K562 (cell line): ENCODE measurements around the gene HK1. TPM values are rescaled to one million over a fixed set of nuclear protein-coding genes. Genes with fewer than 3 reads are reported as not detected.

ENCODE experiments used
- ATF7 ChIP-seq: fragments of 450-650 bp; IDR thresholded peaks from 2 replicates; pipeline ENCODE4 v1.7.1; 2014; ENCODE audit warnings: mild to moderate bottlenecking, moderate library complexity
- BRF1 ChIP-seq: IDR thresholded peaks from 3 replicates; pipeline ENCODE4 v1.6.1; 2011; ENCODE audit warnings: borderline replicate concordance, mild to moderate bottlenecking; ENCODE audit not compliant: insufficient read length; ENCODE audit errors: extremely low read depth
- CBFA2T2 ChIP-seq: fragments of 450-650 bp; conservative IDR thresholded peaks from 2 replicates; pipeline ENCODE4 v1.6.1; 2017; ENCODE audit warnings: mild to moderate bottlenecking
- CBX2 ChIP-seq: fragments of 200-600 bp; sonication (generic); IDR thresholded peaks from one replicate; pipeline ENCODE4 v1.6.1; 2012; ENCODE audit warnings: mild to moderate bottlenecking, low read length, inconsistent platforms; ENCODE audit not compliant: insufficient read depth, poor library complexity, severe bottlenecking
- ELF1 ChIP-seq: fragments of 200-800 bp; sonication (Bioruptor generic); IDR thresholded peaks from 2 replicates; pipeline ENCODE4 v1.6.1; 2016; ENCODE audit warnings: missing genetic modification characterization, missing compliant biosample characterization
- KLF16 ChIP-seq: IDR thresholded peaks from 2 replicates; pipeline ENCODE4 v1.6.1; 2016; ENCODE audit warnings: antibody characterized with exemption
- LARP7 ChIP-seq: fragments of 450-650 bp; IDR thresholded peaks from 2 replicates; pipeline ENCODE4 v1.6.1; 2016
- POLR2B ChIP-seq: fragments of 450-650 bp; IDR thresholded peaks from 2 replicates; pipeline ENCODE4 v1.6.1; 2018; ENCODE audit warnings: low read depth; ENCODE audit not compliant: partially characterized antibody
- PPARD ChIP-seq: fragments of 250-450 bp; sonication (Bioruptor Pico); IDR thresholded peaks from 2 replicates; pipeline ENCODE4 v1.8.0; 2022; ENCODE audit warnings: inconsistent platforms, mild to moderate bottlenecking, moderate library complexity
- PYGO2 ChIP-seq: fragments of 450-650 bp; IDR thresholded peaks from 2 replicates; pipeline ENCODE4 v1.6.1; 2016; ENCODE audit warnings: mild to moderate bottlenecking, missing genetic modification characterization, moderate library complexity, missing compliant biosample characterization
- RBBP5 ChIP-seq: fragments of 200-600 bp; sonication (generic); IDR thresholded peaks from 2 replicates; pipeline ENCODE4 v1.6.1; 2012; ENCODE audit warnings: borderline replicate concordance, mild to moderate bottlenecking, low read length, control low read depth, inconsistent platforms; ENCODE audit not compliant: insufficient read depth, poor library complexity, severe bottlenecking
- SMARCE1 ChIP-seq: fragments of 450-650 bp; IDR thresholded peaks from 2 replicates; pipeline ENCODE4 v1.7.1; 2016; ENCODE audit warnings: mild to moderate bottlenecking
- STAT5B ChIP-seq: fragments of 250-450 bp; sonication (Bioruptor Pico); IDR thresholded peaks from 2 replicates; pipeline ENCODE4 v1.8.0; 2021; ENCODE audit warnings: mild to moderate bottlenecking, inconsistent platforms
- TEAD1 ChIP-seq, 2 experiments: fragments of 450-650 bp in 1 of 2; sonication (generic) in 1 of 2; formaldehyde crosslinking; IDR thresholded peaks; 2 replicates each; pipeline versions ENCODE4 v1.4.0 to v1.8.0; 2020 to 2022; ENCODE audit warnings: mild to moderate bottlenecking in 2 of 2, missing genetic modification reagents in 1 of 2
- U2AF2 ChIP-seq: fragments of 200-400 bp; formaldehyde crosslinking; optimal IDR thresholded peaks from 2 replicates; pipeline ENCODE3; 2017; ENCODE audit warnings: low read depth, mild to moderate bottlenecking, low read length
- WHSC1 ChIP-seq: IDR thresholded peaks from one replicate; pipeline ENCODE4 v1.6.1; 2012; ENCODE audit warnings: low read length, control low read depth, inconsistent platforms
- ZNF212 ChIP-seq: fragments of 450-650 bp; formaldehyde crosslinking; IDR thresholded peaks from 2 replicates; pipeline ENCODE4 v1.4.0; 2020; ENCODE audit warnings: mild to moderate bottlenecking
- ZNF696 ChIP-seq: fragments of 250-450 bp; sonication (Bioruptor Pico); conservative IDR thresholded peaks from 2 replicates; pipeline ENCODE4 v1.4.0; 2020; ENCODE audit warnings: mild to moderate bottlenecking, moderate library complexity
- ZNF699 ChIP-seq: fragments of 250-450 bp; sonication (Bioruptor Pico); IDR thresholded peaks from 2 replicates; pipeline ENCODE4 v1.8.0; 2021; ENCODE audit warnings: mild to moderate bottlenecking, moderate library complexity; ENCODE audit not compliant: insufficient replicate concordance
- polyA plus RNA-seq, 8 experiments: library from polyadenylated mRNA; depleted of rRNA in 4 of 8; stranded (reverse) in 5 of 8; unstranded in 3 of 8; fragments of >200 nt; fragmentation: Nextera tagmentation in 2 of 8; fragmentation: Illumina TruSeq in 1 of 8; extraction: Ambion mirVana in 2 of 8; extraction: Trizol in 1 of 8; gene quantifications; 2 replicates each; pipeline versions ENCODE4 v1.2.1 to v1.2.3, GENCODE V29; 2011 to 2014; ENCODE audit warnings: inconsistent platforms in 1 of 8, missing spikeins in 1 of 8
- total RNA-seq, 7 experiments: library from RNA; depleted of rRNA in 6 of 7; stranded (reverse); fragments of >200 nt in 6 of 7; fragmentation: Illumina TruSeq in 2 of 7; extraction: Trizol in 2 of 7; gene quantifications; 2 replicates each; pipeline versions ENCODE4 v1.2.1 to v1.2.3, GENCODE V29; 2011 to 2021; ENCODE audit warnings: low replicate concordance in 1 of 7
- TF ChIP-seq, protein P1 (sequence below): sonication (generic); formaldehyde crosslinking; IDR thresholded peaks from 2 replicates; pipeline ENCODE4 v1.8.0; 2023; ENCODE audit warnings: mild to moderate bottlenecking, missing genetic modification reagents
- TF ChIP-seq, protein P2 (sequence below): sonication (generic); formaldehyde crosslinking; IDR thresholded peaks from 2 replicates; pipeline ENCODE4 v1.8.0; 2022; ENCODE audit warnings: mild to moderate bottlenecking, low read depth, missing genetic modification reagents
- TF ChIP-seq, protein P3 (sequence below): sonication (generic); formaldehyde crosslinking; IDR thresholded peaks from 2 replicates; pipeline ENCODE4 v1.9.0; 2022; ENCODE audit warnings: mild to moderate bottlenecking, missing genetic modification reagents
- TF ChIP-seq, protein P4 (sequence below): fragments of 450-650 bp; IDR thresholded peaks from 2 replicates; pipeline ENCODE4 v1.6.1; 2018; ENCODE audit warnings: mild to moderate bottlenecking, low read depth; ENCODE audit not compliant: partially characterized antibody

HK1 gene
- total and polyA plus RNA-seq, 9 of the 15 experiments (the other 6 are each of a cell fraction or from before 2014, with no cell fraction given), result 29.2 to 444 (median 193) TPM

DNA sequence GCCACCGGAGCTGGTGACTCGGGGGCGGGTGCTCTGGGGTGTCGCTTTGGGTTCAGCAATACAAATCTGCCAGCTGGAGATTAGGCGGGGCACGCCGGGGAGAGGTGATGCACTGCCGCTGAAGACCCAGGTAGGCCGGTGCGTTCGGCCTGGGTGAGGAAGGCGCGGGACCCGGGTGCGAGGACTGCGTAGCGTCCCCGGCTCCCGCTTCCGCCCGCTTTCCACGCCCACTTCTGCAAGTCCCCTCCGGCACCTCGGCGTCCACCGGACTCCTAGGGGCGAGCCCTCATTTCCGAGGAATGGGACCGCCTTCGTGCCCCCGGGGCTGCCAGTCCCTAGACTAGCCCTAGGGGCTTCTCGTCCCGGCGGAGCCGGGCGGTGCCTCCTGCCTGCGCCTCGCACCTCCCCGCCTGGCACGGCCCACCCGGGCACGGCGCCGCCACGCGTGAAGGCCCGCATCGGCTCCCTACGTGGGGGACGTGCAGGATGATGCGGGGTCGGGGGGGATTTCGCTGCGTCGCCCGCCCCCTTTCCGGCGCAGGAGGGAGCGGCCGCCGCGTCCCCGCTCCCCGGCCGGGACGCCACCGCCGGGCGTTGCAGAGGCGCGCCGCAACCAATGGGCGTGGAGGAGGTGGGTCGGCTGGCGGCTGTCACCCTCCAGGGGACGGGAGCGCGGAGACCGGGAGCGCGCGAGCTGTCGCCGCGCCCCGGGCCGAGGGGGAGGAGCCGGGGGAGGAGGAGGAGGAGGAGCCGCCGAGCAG is 40.0 kb downstream of the HK1 start (continued):
- TF ChIP-seq BRF1 (no peak), POLR2B (no peak), ZNF696 (no peak), LARP7 (no peak), WHSC1 (no peak), ELF1 (tag) (peak; percentile 73), CBX2 (no peak), ZNF212 (CRISPR knock-in tag) (no peak), TEAD1 (CRISPR knock-in tag; IDR thresholded peaks at IDR 0.05) (no peak; a peak in 1 of 4 replicates), STAT5B (no peak), U2AF2 (no peak), SMARCE1 (no peak), KLF16 (no peak), ATF7 (peak; percentile 63), ZNF699 (CRISPR knock-in tag) (no peak), RBBP5 (peak; percentile 70), CBFA2T2 (no peak), PPARD (no peak), PYGO2 (tag) (no peak)
- TF ChIP-seq, protein P1, sequence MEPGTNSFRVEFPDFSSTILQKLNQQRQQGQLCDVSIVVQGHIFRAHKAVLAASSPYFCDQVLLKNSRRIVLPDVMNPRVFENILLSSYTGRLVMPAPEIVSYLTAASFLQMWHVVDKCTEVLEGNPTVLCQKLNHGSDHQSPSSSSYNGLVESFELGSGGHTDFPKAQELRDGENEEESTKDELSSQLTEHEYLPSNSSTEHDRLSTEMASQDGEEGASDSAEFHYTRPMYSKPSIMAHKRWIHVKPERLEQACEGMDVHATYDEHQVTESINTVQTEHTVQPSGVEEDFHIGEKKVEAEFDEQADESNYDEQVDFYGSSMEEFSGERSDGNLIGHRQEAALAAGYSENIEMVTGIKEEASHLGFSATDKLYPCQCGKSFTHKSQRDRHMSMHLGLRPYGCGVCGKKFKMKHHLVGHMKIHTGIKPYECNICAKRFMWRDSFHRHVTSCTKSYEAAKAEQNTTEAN (CRISPR knock-in tag), result peak; percentile 84; the same call in 1 of the 2 replicates
- TF ChIP-seq, protein P2, sequence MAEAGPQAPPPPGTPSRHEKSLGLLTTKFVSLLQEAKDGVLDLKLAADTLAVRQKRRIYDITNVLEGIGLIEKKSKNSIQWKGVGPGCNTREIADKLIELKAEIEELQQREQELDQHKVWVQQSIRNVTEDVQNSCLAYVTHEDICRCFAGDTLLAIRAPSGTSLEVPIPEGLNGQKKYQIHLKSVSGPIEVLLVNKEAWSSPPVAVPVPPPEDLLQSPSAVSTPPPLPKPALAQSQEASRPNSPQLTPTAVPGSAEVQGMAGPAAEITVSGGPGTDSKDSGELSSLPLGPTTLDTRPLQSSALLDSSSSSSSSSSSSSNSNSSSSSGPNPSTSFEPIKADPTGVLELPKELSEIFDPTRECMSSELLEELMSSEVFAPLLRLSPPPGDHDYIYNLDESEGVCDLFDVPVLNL, result no peak
- TF ChIP-seq, protein P3, sequence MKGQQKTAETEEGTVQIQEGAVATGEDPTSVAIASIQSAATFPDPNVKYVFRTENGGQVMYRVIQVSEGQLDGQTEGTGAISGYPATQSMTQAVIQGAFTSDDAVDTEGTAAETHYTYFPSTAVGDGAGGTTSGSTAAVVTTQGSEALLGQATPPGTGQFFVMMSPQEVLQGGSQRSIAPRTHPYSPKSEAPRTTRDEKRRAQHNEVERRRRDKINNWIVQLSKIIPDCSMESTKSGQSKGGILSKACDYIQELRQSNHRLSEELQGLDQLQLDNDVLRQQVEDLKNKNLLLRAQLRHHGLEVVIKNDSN (CRISPR knock-in tag), result no peak
- TF ChIP-seq, protein P4, sequence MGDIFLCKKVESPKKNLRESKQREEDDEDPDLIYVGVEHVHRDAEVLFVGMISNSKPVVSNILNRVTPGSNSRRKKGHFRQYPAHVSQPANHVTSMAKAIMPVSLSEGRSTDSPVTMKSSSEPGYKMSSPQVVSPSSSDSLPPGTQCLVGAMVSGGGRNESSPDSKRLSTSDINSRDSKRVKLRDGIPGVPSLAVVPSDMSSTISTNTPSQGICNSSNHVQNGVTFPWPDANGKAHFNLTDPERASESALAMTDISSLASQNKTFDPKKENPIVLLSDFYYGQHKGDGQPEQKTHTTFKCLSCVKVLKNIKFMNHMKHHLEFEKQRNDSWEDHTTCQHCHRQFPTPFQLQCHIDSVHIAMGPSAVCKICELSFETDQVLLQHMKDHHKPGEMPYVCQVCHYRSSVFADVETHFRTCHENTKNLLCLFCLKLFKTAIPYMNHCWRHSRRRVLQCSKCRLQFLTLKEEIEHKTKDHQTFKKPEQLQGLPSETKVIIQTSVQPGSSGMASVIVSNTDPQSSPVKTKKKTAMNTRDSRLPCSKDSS, result no peak
